Measurements from ENCODE around the gene IL2RG. TPM values are rescaled to one million over a fixed set of nuclear protein-coding genes. Genes with fewer than 3 reads are reported as not detected.

Gene IL2RG
- total and polyA plus RNA-seq, 10 of the 15 experiments (the other 5 are each of a cell fraction or from before 2014, with no cell fraction given), result 63.9 to 686 (median 183) TPM

DNA sequence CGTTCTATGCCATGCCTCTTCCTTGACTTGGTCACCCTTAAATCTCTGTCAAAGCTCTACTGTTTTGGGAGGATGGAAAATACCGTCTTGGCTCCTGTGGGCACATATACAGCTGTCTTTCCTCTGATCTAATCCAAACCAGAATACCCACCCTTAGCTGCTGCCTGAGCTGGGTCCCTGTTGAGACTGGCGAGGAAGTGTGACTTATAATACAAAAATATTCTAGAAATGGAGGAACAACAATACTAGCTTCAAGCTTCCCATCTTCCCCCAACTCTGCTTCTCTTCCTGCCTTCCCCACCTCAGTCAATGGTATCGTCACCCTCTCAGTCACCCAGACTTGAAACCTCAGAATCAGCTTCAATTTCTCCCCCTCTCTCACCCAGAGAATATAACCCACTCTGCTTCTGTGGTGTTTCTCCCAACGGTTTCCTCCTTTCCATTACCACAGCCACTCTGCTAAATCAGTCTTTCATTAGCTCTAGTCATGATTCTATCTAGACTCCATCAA, 599 bp upstream of the IL2RG start:
- Histone ChIP-seq H3K9me3 (replicated peaks; ENCODE audit: control insufficient read depth, insufficient read depth, low read length) (no peaks in the 10 kb centered on the region), H3K4me3 (peak overlapping the region; percentile 84), H3K4me1 (ENCODE audit: control insufficient read depth, insufficient read depth, low read length) (peaks cover 11% of the 10 kb centered on the region), H3K36me3 (ENCODE audit: control insufficient read depth in 2 of 2, insufficient read depth in 2 of 2, low read length in 1 of 2) (no peaks in the 10 kb centered on the region; a peak in 1 of 4 replicates), H4K20me1 (ENCODE audit: control insufficient read depth, insufficient read depth) (no peaks in the 10 kb centered on the region), H3K79me2 (ENCODE audit: control insufficient read depth, insufficient read depth, low read length) (peaks cover 49% of the 10 kb centered on the region), H3K9ac (ENCODE audit: control insufficient read depth, insufficient read depth, low read length) (peak overlapping the region; percentile 73), H3K27me3 (replicated peaks in 1 of 2; ENCODE audit: control insufficient read depth in 2 of 2, insufficient read depth in 2 of 2, low read length in 1 of 2) (no peaks in the 10 kb centered on the region), H3K27ac (ENCODE audit: control insufficient read depth, insufficient read depth) (peak overlapping the region; percentile 82), H3K4me2 (ENCODE audit: control insufficient read depth, insufficient read depth) (peak overlapping the region; percentile 48), H2AFZ (ENCODE audit: control insufficient read depth, low read depth, low read length) (no peak overlapping the region)
- ATAC-seq, result peak; percentile 37
- TF ChIP-seq RUNX3 (IDR thresholded peaks at IDR 0.05; ENCODE audit: low read length) (peak; percentile 48; the same call in 1 of the 2 replicates), EED (IDR thresholded peaks at IDR 0.05; ENCODE audit: low read depth) (0 out of 2 replicates have a peak, but pooled peaks have one; percentile 35), STAT3 (IDR thresholded peaks at IDR 0.05; ENCODE audit: low read depth, low read length) (0 out of 2 replicates have a peak, but pooled peaks have one; percentile 7), RBBP5 (conservative IDR thresholded peaks at IDR 0.05) (no peak), ZSCAN29 (IDR thresholded peaks at IDR 0.05) (0 out of 2 replicates have a peak, but pooled peaks have one; percentile 20), YY1 (IDR thresholded peaks at IDR 0.05; ENCODE audit: low read depth, low read length) (no peak), IKZF2 (IDR thresholded peaks at IDR 0.05) (peak; percentile 5 to 46; a peak in 2 of 4 replicates), NR2C1 (IDR thresholded peaks at IDR 0.05) (no peak), BMI1 (IDR thresholded peaks at IDR 0.05; ENCODE audit: borderline replicate concordance) (peak; percentile 12; the same call in 1 of the 2 replicates)
- POLR2A ChIA-PET, result interaction anchor here (0.7 to 4.9 kb wide), 10 partner anchors 9 to 388 kb away, joined by 3 to 60 read pairs (median 4); partner anchors contain the start of genes FOXO4 and TAF1
- DNase-seq (ENCODE audit: low read depth, low spot score), result no peak
- intact Hi-C loops (cut with micrococcal nuclease; ENCODE audit: unreplicated experiment), result loop anchor here (10.0 kb wide), 1 partner anchor 253 kb away; the partner anchor contains the start of gene TAF1
- BruUV-seq (replicated peaks), result TSS peak; percentile 99
- SMC1A ChIA-PET (ENCODE audit: uncharacterized antibody, unreplicated experiment), result interaction anchor here (0.7 to 4.6 kb wide), 8 partner anchors 8 to 423 kb away, joined by 3 to 44 read pairs (median 4); no protein-coding TSS in a partner anchor
- in situ Hi-C loops (cut with MboI), result no loop called here
- FAIRE-seq, result no peak
- RAD21 ChIA-PET (ENCODE audit: unreplicated experiment), result interaction anchor here (0.9 to 3.6 kb wide), 6 partner anchors 10 to 85 kb away, joined by 3 to 28 read pairs (median 9); partner anchors contain the start of gene FOXO4
- CTCF ChIA-PET, result interaction anchor here (0.6 to 3.7 kb wide), 5 partner anchors 11 to 293 kb away, joined by 3 to 34 read pairs (median 10); no protein-coding TSS in a partner anchor
- WGBS (ENCODE audit: insufficient coverage, insufficient replicate concordance, low lambda C conversion rate, missing lambda C conversion rate), result 1% methylated on average over 5 of the region's 5 CpGs

Data from GM12878 (cell line).